ENCODE data around the gene RASL11B. TPM values are rescaled to one million over a fixed set of nuclear protein-coding genes. Genes with fewer than 3 reads are reported as not detected.

Gene RASL11B
- total and polyA plus RNA-seq, 10 of the 15 experiments (the other 5 are each of a cell fraction or from before 2014, with no cell fraction given): 0.06 to 0.45 (median 0.08) TPM; not detected in 5

DNA sequence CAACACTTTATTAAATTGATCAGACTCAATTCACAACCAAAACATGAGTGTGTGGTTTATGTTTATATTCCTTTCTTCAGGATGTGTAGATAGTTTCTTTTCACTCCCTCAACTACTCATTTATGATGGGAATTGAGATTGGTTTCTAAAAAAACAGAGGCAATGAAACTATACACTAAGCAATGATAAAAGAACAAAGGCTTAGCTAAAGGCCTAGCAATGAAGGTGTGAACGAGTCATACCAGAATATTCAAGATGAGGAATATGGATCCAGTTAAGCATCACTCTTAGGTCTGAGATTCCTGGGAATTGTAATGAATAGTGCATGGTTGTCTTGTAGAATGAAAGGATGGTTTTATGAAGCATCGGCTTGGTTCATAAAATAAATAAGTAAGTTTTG is 17.5 kb upstream of the RASL11B start:
- Histone ChIP-seq H3K79me2 (ENCODE audit: control insufficient read depth, insufficient read depth, low read length) (no peaks in the 10 kb centered on the region), H3K27ac (ENCODE audit: control insufficient read depth, insufficient read depth) (no peak overlapping the region), H2AFZ (ENCODE audit: control insufficient read depth, low read depth, low read length) (no peak overlapping the region), H3K9ac (ENCODE audit: control insufficient read depth, insufficient read depth, low read length) (no peak overlapping the region), H4K20me1 (ENCODE audit: control insufficient read depth, insufficient read depth) (no peaks in the 10 kb centered on the region), H3K36me3 (ENCODE audit: control insufficient read depth in 2 of 2, insufficient read depth in 2 of 2, low read length in 1 of 2) (no peaks in the 10 kb centered on the region), H3K4me3 (no peak overlapping the region), H3K9me3 (replicated peaks; ENCODE audit: control insufficient read depth, insufficient read depth, low read length) (no peaks in the 10 kb centered on the region), H3K27me3 (replicated peaks in 1 of 2; ENCODE audit: control insufficient read depth in 2 of 2, insufficient read depth in 2 of 2, low read length in 1 of 2) (no peaks in the 10 kb centered on the region), H3K4me1 (ENCODE audit: control insufficient read depth, insufficient read depth, low read length) (no peaks in the 10 kb centered on the region), H3K4me2 (ENCODE audit: control insufficient read depth, insufficient read depth) (no peak overlapping the region)
- WGBS (ENCODE audit: insufficient coverage, insufficient replicate concordance, low lambda C conversion rate, missing lambda C conversion rate): 53% methylated on average over 2 of the region's 2 CpGs
- in situ Hi-C loops (cut with MboI): no loop called here
- ChIA-PET RAD21 (ENCODE audit: unreplicated experiment) (no interaction called here), POLR2A (no interaction called here), CTCF (no interaction called here), SMC1A (ENCODE audit: uncharacterized antibody, unreplicated experiment) (no interaction called here)
- DNase-seq (ENCODE audit: low read depth, low spot score) (no peak), FAIRE-seq (no peak), ATAC-seq (no peak)
- intact Hi-C loops (cut with micrococcal nuclease; ENCODE audit: unreplicated experiment): no loop called here
- BruUV-seq (replicated peaks): no TSS peak
- TF ChIP-seq POLR2A (IDR thresholded peaks at IDR 0.05; ENCODE audit: low read depth, low read length) (no peak), RAD21 (IDR thresholded peaks at IDR 0.05; ENCODE audit: insufficient read depth, low read depth, low read length) (no peak), MEF2B (IDR thresholded peaks at IDR 0.05; ENCODE audit: partially characterized antibody, poor library complexity, severe bottlenecking) (no peak), EED (IDR thresholded peaks at IDR 0.05; ENCODE audit: low read depth) (no peak), RELB (IDR thresholded peaks at IDR 0.05; ENCODE audit: low read depth) (no peak), GABPA (IDR thresholded peaks at IDR 0.05; ENCODE audit: low read depth) (no peak), YY1 (IDR thresholded peaks at IDR 0.05; ENCODE audit: low read depth, low read length) (no peak), NFXL1 (IDR thresholded peaks at IDR 0.05; ENCODE audit: borderline replicate concordance) (no peak), CREB1 (IDR thresholded peaks at IDR 0.05; ENCODE audit: low read depth) (no peak), PAX5 (IDR thresholded peaks at IDR 0.05; ENCODE audit: borderline replicate concordance, low read depth, low read length) (no peak), NRF1 (conservative IDR thresholded peaks at IDR 0.05; ENCODE audit: low read depth, low read length) (no peak), E4F1 (IDR thresholded peaks at IDR 0.05; ENCODE audit: borderline replicate concordance, partially characterized antibody) (no peak), ATF2 (IDR thresholded peaks at IDR 0.05; ENCODE audit: low read length) (no peak), NR2F1 (conservative IDR thresholded peaks at IDR 0.05) (no peak), HSF1 (IDR thresholded peaks at IDR 0.05; ENCODE audit: low read depth, low read length) (no peak), CBX5 (IDR thresholded peaks at IDR 0.05; ENCODE audit: low read depth) (no peak)
- TF ChIP-seq, protein P1, sequence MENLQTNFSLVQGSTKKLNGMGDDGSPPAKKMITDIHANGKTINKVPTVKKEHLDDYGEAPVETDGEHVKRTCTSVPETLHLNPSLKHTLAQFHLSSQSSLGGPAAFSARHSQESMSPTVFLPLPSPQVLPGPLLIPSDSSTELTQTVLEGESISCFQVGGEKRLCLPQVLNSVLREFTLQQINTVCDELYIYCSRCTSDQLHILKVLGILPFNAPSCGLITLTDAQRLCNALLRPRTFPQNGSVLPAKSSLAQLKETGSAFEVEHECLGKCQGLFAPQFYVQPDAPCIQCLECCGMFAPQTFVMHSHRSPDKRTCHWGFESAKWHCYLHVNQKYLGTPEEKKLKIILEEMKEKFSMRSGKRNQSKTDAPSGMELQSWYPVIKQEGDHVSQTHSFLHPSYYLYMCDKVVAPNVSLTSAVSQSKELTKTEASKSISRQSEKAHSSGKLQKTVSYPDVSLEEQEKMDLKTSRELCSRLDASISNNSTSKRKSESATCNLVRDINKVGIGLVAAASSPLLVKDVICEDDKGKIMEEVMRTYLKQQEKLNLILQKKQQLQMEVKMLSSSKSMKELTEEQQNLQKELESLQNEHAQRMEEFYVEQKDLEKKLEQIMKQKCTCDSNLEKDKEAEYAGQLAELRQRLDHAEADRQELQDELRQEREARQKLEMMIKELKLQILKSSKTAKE (IDR thresholded peaks at IDR 0.05; ENCODE audit: low read depth, poor library complexity, severe bottlenecking): no peak
